ENCODE data around the gene LCE1B.

- TF ChIP-seq EZH2phosphoT487 (IDR thresholded peaks at IDR 0.05; ENCODE audit: borderline replicate concordance) (no peak), CTCF (IDR thresholded peaks at IDR 0.05 in 2 of 3, conservative IDR thresholded peaks at IDR 0.05 in 1 of 3; ENCODE audit: borderline replicate concordance in 1 of 3, insufficient read depth in 1 of 3, low read depth in 2 of 3, low read length in 2 of 3) (no peak)
These were observed 43.9 kb downstream of the LCE1B start for GRCh38 chr1:152855661-152856060.

Measured in HCT116 (cell line).